CD14-positive monocyte (primary cell): ENCODE results near the gene PIGZ. TPM values are rescaled to one million over a fixed set of nuclear protein-coding genes. Genes with fewer than 3 reads are reported as not detected.

Experiments used
- DNase-seq, 3 donors: peaks; one replicate each; pipeline ENCODE4 v3.0.0-alpha.2; 2011 to 2022
- H2AFZ ChIP-seq: 2 replicates; pipeline ENCODE4 v1.6.0; 2012; ENCODE audit warnings: mild to moderate bottlenecking, low read depth, low read length, inconsistent platforms; ENCODE audit not compliant: insufficient read depth, poor library complexity, severe bottlenecking
- H3K27ac ChIP-seq, 2 donors: 1 replicate in 1 of 2; 2 replicates in 1 of 2; pipeline ENCODE4 v1.5.1; 2012 to 2013; ENCODE audit warnings: low read length in 2 of 2, control low read depth in 1 of 2, inconsistent platforms in 1 of 2, low read depth in 1 of 2, mild to moderate bottlenecking in 1 of 2
- H3K27me3 ChIP-seq, 2 donors: one replicate each; pipeline versions ENCODE4 v1.6.0 to v1.6.1; 2011 to 2013; ENCODE audit warnings: low read length in 2 of 2; ENCODE audit not compliant: control insufficient read depth in 2 of 2, insufficient read depth in 2 of 2
- H3K36me3 ChIP-seq, 2 donors: replicated peaks in 1 of 2; 1 replicate in 1 of 2; 2 replicates in 1 of 2; pipeline versions ENCODE4 v1.5.1 to v1.6.1; 2012 to 2013; ENCODE audit warnings: low read length in 2 of 2, control low read depth in 1 of 2, inconsistent platforms in 1 of 2, mild to moderate bottlenecking in 1 of 2; ENCODE audit not compliant: insufficient read depth in 2 of 2, control insufficient read depth in 1 of 2
- H3K4me1 ChIP-seq, 2 donors: 1 replicate in 1 of 2; 2 replicates in 1 of 2; pipeline versions ENCODE4 v1.5.1 to v1.6.1; 2012 to 2013; ENCODE audit warnings: low read length in 2 of 2, control low read depth in 1 of 2, inconsistent platforms in 1 of 2, mild to moderate bottlenecking in 1 of 2, moderate library complexity in 1 of 2; ENCODE audit not compliant: insufficient read depth in 2 of 2, control insufficient read depth in 1 of 2
- H3K4me2 ChIP-seq: replicated peaks from 2 replicates; pipeline ENCODE3; 2012; ENCODE audit warnings: low read length, moderate library complexity, mild to moderate bottlenecking; ENCODE audit not compliant: poor library complexity, severe bottlenecking; ENCODE audit errors: extremely low read depth
- H3K4me3 ChIP-seq, 3 experiments: fragments of 200-600 bp in 1 of 3; sonication (generic) in 1 of 3; replicated peaks in 1 of 3; 1 replicate in 2 of 3; 2 replicates in 1 of 3; pipeline ENCODE4 v1.5.1; 2011 to 2013; ENCODE audit warnings: low read length in 3 of 3, mild to moderate bottlenecking in 3 of 3, control low read depth in 2 of 3, low read depth in 2 of 3, inconsistent platforms in 1 of 3, moderate library complexity in 1 of 3
- H3K79me2 ChIP-seq: 2 replicates; pipeline ENCODE4 v1.6.0; 2012; ENCODE audit warnings: mild to moderate bottlenecking, control low read depth, inconsistent platforms, low read length, moderate library complexity; ENCODE audit not compliant: insufficient read depth
- H3K9ac ChIP-seq: 2 replicates; pipeline ENCODE4 v1.6.0; 2017; ENCODE audit warnings: low read length, mild to moderate bottlenecking; ENCODE audit not compliant: insufficient read depth, poor library complexity, severe bottlenecking
- H3K9me3 ChIP-seq, 2 donors: replicated peaks in 1 of 2; 1 replicate in 1 of 2; 2 replicates in 1 of 2; pipeline versions ENCODE4 v1.5.1 to v1.6.1; 2012 to 2013; ENCODE audit warnings: low read length in 2 of 2, control low read depth in 1 of 2; ENCODE audit not compliant: control insufficient read depth in 1 of 2, insufficient read depth in 1 of 2
- H4K20me1 ChIP-seq: 2 replicates; pipeline ENCODE4 v1.6.0; 2012; ENCODE audit warnings: mild to moderate bottlenecking, low read length, control low read depth, moderate library complexity; ENCODE audit not compliant: insufficient read depth
- H3K27ac Mint-ChIP-seq, 7 donors: one replicate each; pipeline ENCODE4 v1.8.0; 2020; ENCODE audit warnings: mild to moderate bottlenecking in 7 of 7, mixed read lengths in 7 of 7, moderate library complexity in 6 of 7, inconsistent platforms in 2 of 7
- H3K27me3 Mint-ChIP-seq, 3 donors: one replicate each; pipeline ENCODE4 v1.8.0; 2021 to 2022; ENCODE audit warnings: low read depth in 3 of 3, mild to moderate bottlenecking in 3 of 3, mixed read lengths in 3 of 3, moderate library complexity in 3 of 3, inconsistent platforms in 1 of 3
- H3K36me3 Mint-ChIP-seq, 2 donors: one replicate each; pipeline ENCODE4 v1.8.0; 2020; ENCODE audit warnings: mixed read lengths in 2 of 2, inconsistent platforms in 1 of 2, mild to moderate bottlenecking in 1 of 2
- H3K4me1 Mint-ChIP-seq: one replicate; pipeline ENCODE4 v1.8.0; 2020; ENCODE audit warnings: mild to moderate bottlenecking, mixed read lengths
- H3K4me3 Mint-ChIP-seq, 2 donors: one replicate each; pipeline ENCODE4 v1.8.0; 2020; ENCODE audit warnings: mild to moderate bottlenecking in 2 of 2, mixed read lengths in 2 of 2, moderate library complexity in 1 of 2
- H3K9me3 Mint-ChIP-seq, 7 donors: one replicate each; pipeline ENCODE4 v1.8.0; 2020 to 2022; ENCODE audit warnings: mixed read lengths in 7 of 7, mild to moderate bottlenecking in 6 of 7, moderate library complexity in 6 of 7, inconsistent platforms in 2 of 7
- WGBS: methylation state at CpG from one replicate; pipeline ENCODE4 v1.1.5; 2013; ENCODE audit warnings: missing lambda C conversion rate; ENCODE audit not compliant: insufficient coverage; 5-methylcytosine and 5-hydroxymethylcytosine counted together
- intact Hi-C, 2 donors: fragments of 100-400 bp; cut with micrococcal nuclease; formaldehyde crosslinking; loops; one replicate each; pipeline versions ENCODE4 v1.15.0 to v1.15.1; 2023
- polyA plus RNA-seq, 3 donors: library from polyadenylated mRNA; depleted of rRNA in 1 of 3; unstranded in 2 of 3; stranded (reverse) in 1 of 3; fragments of 300-500 nt in 2 of 3; fragments of >200 nt in 1 of 3; fragmentation: Illumina TruSeq in 2 of 3; gene quantifications; 1 replicate in 2 of 3; 2 replicates in 1 of 3; pipeline ENCODE4 v1.2.3, GENCODE V29; 2012 to 2021
- TF ChIP-seq, protein P1 (sequence below): fragments of 200-600 bp; IDR thresholded peaks from one replicate; pipeline ENCODE4 v1.8.0; 2022; ENCODE audit warnings: antibody characterized with exemption, mild to moderate bottlenecking

The PIGZ gene
- polyA plus RNA-seq, 3 donors: 1.6 to 3.8 (median 1.9) TPM

DNA sequence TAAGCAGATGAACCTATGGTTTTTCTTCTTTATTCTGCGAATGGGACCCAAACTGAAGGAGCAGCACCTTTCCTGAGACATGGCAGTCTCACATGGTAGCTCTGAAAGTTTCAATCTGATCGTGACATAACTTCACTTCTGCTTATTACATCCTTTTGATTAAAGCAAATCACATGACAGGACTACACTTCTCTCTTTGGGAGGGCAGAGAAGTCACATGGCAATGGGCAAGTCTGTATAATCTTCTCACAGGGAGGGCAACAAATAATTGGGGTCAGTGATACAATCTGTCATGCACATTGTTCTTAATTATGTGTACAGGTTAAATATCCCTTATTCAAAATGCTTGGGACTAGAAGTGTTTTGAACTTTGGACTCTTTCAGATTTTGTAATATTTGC, 47.9 kb downstream of the PIGZ start:
- H3K27me3 ChIP-seq: no peaks in the 10 kb centered on the region
- no peaks in the 10 kb centered on the region for H3K79me2 ChIP-seq
- H3K27ac ChIP-seq: peak overlapping the region in 1 of 2 donors; percentile 54
- H3K4me1 Mint-ChIP-seq: peaks cover 13% of the 10 kb centered on the region
- H3K4me2 ChIP-seq: peak overlapping the region; percentile 5
- peaks cover 36 to 44% of the 10 kb centered on the region in 2 donors for H3K36me3 Mint-ChIP-seq
- peaks cover 0 to 2% (median 1%) of the 10 kb centered on the region in 3 donors for H3K27me3 Mint-ChIP-seq
- DNase-seq: peak; percentile 29 to 74 (median 41)
- H3K36me3 ChIP-seq: peaks cover 11 to 51% of the 10 kb centered on the region in 2 donors
- intact Hi-C loops: no loop called here
- peaks cover 0 to 8% (median 4%) of the 10 kb centered on the region in 7 donors for H3K9me3 Mint-ChIP-seq
- H3K4me3 Mint-ChIP-seq: peak overlapping the region in 1 of 2 donors; percentile 56
- H3K27ac Mint-ChIP-seq: peak overlapping the region in 2 of 7 donors; percentile 48
- H3K9me3 ChIP-seq: peaks cover 0 to 5% of the 10 kb centered on the region in 2 donors
- no peak overlapping the region for H3K4me3 ChIP-seq
- H2AFZ ChIP-seq: no peak overlapping the region
- no peaks in the 10 kb centered on the region for H4K20me1 ChIP-seq
- H3K4me1 ChIP-seq: peaks cover 6 to 13% of the 10 kb centered on the region in 2 donors
- WGBS: no CpG with 5 or more reads among the region's 2 CpGs
- no peak overlapping the region for H3K9ac ChIP-seq
- TF ChIP-seq, protein P1, sequence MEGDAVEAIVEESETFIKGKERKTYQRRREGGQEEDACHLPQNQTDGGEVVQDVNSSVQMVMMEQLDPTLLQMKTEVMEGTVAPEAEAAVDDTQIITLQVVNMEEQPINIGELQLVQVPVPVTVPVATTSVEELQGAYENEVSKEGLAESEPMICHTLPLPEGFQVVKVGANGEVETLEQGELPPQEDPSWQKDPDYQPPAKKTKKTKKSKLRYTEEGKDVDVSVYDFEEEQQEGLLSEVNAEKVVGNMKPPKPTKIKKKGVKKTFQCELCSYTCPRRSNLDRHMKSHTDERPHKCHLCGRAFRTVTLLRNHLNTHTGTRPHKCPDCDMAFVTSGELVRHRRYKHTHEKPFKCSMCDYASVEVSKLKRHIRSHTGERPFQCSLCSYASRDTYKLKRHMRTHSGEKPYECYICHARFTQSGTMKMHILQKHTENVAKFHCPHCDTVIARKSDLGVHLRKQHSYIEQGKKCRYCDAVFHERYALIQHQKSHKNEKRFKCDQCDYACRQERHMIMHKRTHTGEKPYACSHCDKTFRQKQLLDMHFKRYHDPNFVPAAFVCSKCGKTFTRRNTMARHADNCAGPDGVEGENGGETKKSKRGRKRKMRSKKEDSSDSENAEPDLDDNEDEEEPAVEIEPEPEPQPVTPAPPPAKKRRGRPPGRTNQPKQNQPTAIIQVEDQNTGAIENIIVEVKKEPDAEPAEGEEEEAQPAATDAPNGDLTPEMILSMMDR: no peak

DNA sequence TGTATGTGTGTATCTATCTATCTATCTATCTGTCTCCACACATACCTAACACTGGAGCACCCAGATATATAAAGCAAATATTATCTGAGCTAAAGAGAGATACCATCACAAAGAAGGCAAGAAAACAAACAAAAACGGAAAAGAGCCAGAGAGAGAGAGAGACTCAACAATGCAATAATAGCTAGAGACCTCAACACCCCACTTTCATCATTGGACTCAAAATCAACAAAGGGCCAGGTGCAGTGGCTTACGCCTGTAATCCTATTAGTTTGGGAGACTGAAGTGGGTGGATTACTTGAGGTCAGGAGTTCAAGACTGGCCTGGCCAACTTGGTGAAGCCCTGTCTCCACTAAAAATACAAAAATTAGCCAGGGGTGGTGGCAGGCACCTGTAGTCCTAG, 49.7 kb downstream of the PIGZ start:
- H3K27me3 Mint-ChIP-seq: no peaks in the 10 kb centered on the region
- no peaks in the 10 kb centered on the region for H4K20me1 ChIP-seq
- H3K4me3 Mint-ChIP-seq: no peak overlapping the region
- no CpG with 5 or more reads among the region's 2 CpGs for WGBS
- H3K27ac Mint-ChIP-seq: peak overlapping the region in 1 of 7 donors; percentile 68
- DNase-seq: no peak
- no peak overlapping the region for H3K4me2 ChIP-seq
- no peaks in the 10 kb centered on the region for H3K27me3 ChIP-seq
- intact Hi-C loops: no loop called here
- peaks cover 0 to 11% (median 4%) of the 10 kb centered on the region in 7 donors for H3K9me3 Mint-ChIP-seq
- peaks cover 0 to 5% of the 10 kb centered on the region in 2 donors for H3K9me3 ChIP-seq
- H3K9ac ChIP-seq: no peak overlapping the region
- H3K79me2 ChIP-seq: no peaks in the 10 kb centered on the region
- peaks cover 13% of the 10 kb centered on the region for H3K4me1 Mint-ChIP-seq
- peaks cover 40 to 50% of the 10 kb centered on the region in 2 donors for H3K36me3 Mint-ChIP-seq
- no peak overlapping the region for H2AFZ ChIP-seq
- H3K36me3 ChIP-seq: peaks cover 20 to 47% of the 10 kb centered on the region in 2 donors
- H3K27ac ChIP-seq: no peak overlapping the region
- H3K4me1 ChIP-seq: peaks cover 6 to 13% of the 10 kb centered on the region in 2 donors
- no peak overlapping the region for H3K4me3 ChIP-seq
- TF ChIP-seq, protein P1: no peak
